ENCODE data around the gene B4GALNT2.

Gene B4GALNT2

GRCh38 chr17:49214676-49215360 is 82.2 kb downstream of the B4GALNT2 start:
- FAIRE-seq (no peak), DNase-seq (ENCODE audit: insufficient read length, low spot score) (no peak)
- no peak for TF ChIP-seq CTCF (IDR thresholded peaks at IDR 0.05; ENCODE audit: insufficient read depth, missing control alignments)

- DNase-seq (ENCODE audit: insufficient read length, low spot score) = no peak
- no peak for FAIRE-seq
Measured at GRCh38 chr17:49216482-49216881, 83.9 kb downstream of the B4GALNT2 start.

GRCh38 chr17:49216953-49217650 is 84.5 kb downstream of the B4GALNT2 start:
- FAIRE-seq (no peak), DNase-seq (ENCODE audit: insufficient read length, low spot score) (no peak)
- no peak for TF ChIP-seq CTCF (IDR thresholded peaks at IDR 0.05; ENCODE audit: insufficient read depth, missing control alignments)

More at GRCh38 chr17:49216482-49216881, 83.9 kb downstream of the B4GALNT2 start:
- no peak for TF ChIP-seq CTCF (IDR thresholded peaks at IDR 0.05; ENCODE audit: insufficient read depth, missing control alignments)

GRCh38 chr17:49217651-49218413 is 85.3 kb downstream of the B4GALNT2 start:
- no peak for FAIRE-seq
- no peak for TF ChIP-seq CTCF (IDR thresholded peaks at IDR 0.05; ENCODE audit: insufficient read depth, missing control alignments)
- DNase-seq (ENCODE audit: insufficient read length, low spot score) = no peak

- peak; percentile 38 for TF ChIP-seq CTCF (IDR thresholded peaks at IDR 0.05; ENCODE audit: insufficient read depth, missing control alignments)
- no peak for FAIRE-seq
- no peak for DNase-seq (ENCODE audit: insufficient read length, low spot score)
Measured at GRCh38 chr17:49218941-49219913, 86.7 kb downstream of the B4GALNT2 start.

GRCh38 chr17:49219987-49220386 is 87.4 kb downstream of the B4GALNT2 start:
- no peak for TF ChIP-seq CTCF (IDR thresholded peaks at IDR 0.05; ENCODE audit: insufficient read depth, missing control alignments)
- no peak for DNase-seq (ENCODE audit: insufficient read length, low spot score)
- no peak for FAIRE-seq
